Sigmoid colon (tissue), 4 donors: ENCODE measurements around the gene ATG7.

Experiments used
- EP300 ChIP-seq, 4 donors: sonication (generic); formaldehyde crosslinking; IDR thresholded peaks; one replicate each; pipeline ENCODE4 v1.6.1; 2017; ENCODE audit warnings: antibody characterized with exemption in 4 of 4
- POLR2A ChIP-seq, 2 donors: fragments of 450-650 bp; IDR thresholded peaks; one replicate each; pipeline ENCODE4 v1.6.1; 2016; ENCODE audit warnings: antibody characterized with exemption in 2 of 2, mild to moderate bottlenecking in 2 of 2, moderate library complexity in 2 of 2
- POLR2AphosphoS5 ChIP-seq, 4 donors: sonication (generic); formaldehyde crosslinking; IDR thresholded peaks; one replicate each; pipeline ENCODE4 v1.6.1; 2017; ENCODE audit warnings: antibody characterized with exemption in 4 of 4
- TF ChIP-seq, protein P1 (sequence below), 4 experiments: fragments of 450-650 bp in 3 of 4; fragments of 200-600 bp in 1 of 4; IDR thresholded peaks; one replicate each; pipeline ENCODE4 v1.5.1; 2016 to 2019; ENCODE audit warnings: antibody characterized with exemption in 4 of 4, mild to moderate bottlenecking in 3 of 4, moderate library complexity in 2 of 4

DNA sequence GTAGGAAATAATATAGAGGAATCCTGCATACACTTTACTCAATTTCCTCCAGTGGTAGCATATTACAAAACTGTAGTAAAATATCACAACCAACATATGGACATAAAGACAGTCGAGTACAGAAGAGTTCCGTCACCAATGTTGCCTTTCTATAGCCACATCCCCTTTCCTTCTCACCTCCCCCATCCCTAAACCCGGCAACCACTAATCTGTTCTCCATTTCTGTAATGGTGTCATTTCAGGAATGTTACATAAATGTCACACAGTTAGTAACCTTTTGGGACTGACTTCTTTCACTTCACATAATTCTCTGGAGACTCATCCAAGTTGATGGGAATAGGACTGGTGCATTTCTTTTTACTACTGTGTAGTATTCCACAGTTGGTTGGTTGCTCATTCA lies 41.4 kb upstream of the ATG7 start:
- TF ChIP-seq, protein P1, sequence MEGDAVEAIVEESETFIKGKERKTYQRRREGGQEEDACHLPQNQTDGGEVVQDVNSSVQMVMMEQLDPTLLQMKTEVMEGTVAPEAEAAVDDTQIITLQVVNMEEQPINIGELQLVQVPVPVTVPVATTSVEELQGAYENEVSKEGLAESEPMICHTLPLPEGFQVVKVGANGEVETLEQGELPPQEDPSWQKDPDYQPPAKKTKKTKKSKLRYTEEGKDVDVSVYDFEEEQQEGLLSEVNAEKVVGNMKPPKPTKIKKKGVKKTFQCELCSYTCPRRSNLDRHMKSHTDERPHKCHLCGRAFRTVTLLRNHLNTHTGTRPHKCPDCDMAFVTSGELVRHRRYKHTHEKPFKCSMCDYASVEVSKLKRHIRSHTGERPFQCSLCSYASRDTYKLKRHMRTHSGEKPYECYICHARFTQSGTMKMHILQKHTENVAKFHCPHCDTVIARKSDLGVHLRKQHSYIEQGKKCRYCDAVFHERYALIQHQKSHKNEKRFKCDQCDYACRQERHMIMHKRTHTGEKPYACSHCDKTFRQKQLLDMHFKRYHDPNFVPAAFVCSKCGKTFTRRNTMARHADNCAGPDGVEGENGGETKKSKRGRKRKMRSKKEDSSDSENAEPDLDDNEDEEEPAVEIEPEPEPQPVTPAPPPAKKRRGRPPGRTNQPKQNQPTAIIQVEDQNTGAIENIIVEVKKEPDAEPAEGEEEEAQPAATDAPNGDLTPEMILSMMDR (IDR thresholded peaks at IDR 0.05): no peak
- TF ChIP-seq POLR2AphosphoS5 (IDR thresholded peaks at IDR 0.05) (no peak), EP300 (IDR thresholded peaks at IDR 0.05) (no peak), POLR2A (IDR thresholded peaks at IDR 0.05) (no peak)
